ENCODE data around the gene NHSL2.

DNA sequence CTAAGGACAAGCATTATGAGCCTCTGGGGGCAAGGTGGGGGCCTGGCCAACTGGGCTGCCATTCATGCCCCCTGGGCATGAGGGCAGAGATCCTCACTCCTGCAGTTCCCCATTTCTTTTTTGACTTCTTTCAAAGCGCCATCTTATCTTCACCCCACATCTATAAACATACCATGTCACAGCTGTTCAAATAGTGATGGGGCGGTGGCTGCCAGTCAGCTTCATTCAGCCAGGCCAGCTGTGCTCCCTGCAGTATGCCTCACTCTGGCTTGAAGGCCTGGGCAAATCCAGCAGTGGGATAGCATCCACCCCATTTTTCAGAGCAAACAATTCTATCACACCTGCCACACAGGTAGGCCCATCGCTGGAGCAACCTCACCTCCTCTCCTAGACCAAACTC, 85.5 kb downstream of the NHSL2 start:
- TF ChIP-seq EZH2 (IDR thresholded peaks at IDR 0.05; ENCODE audit: low read depth, unreplicated experiment) = no peak
- no peak for TF ChIP-seq ZNF114 (CRISPR knock-in tag; IDR thresholded peaks at IDR 0.05)
- TF ChIP-seq, protein P1, sequence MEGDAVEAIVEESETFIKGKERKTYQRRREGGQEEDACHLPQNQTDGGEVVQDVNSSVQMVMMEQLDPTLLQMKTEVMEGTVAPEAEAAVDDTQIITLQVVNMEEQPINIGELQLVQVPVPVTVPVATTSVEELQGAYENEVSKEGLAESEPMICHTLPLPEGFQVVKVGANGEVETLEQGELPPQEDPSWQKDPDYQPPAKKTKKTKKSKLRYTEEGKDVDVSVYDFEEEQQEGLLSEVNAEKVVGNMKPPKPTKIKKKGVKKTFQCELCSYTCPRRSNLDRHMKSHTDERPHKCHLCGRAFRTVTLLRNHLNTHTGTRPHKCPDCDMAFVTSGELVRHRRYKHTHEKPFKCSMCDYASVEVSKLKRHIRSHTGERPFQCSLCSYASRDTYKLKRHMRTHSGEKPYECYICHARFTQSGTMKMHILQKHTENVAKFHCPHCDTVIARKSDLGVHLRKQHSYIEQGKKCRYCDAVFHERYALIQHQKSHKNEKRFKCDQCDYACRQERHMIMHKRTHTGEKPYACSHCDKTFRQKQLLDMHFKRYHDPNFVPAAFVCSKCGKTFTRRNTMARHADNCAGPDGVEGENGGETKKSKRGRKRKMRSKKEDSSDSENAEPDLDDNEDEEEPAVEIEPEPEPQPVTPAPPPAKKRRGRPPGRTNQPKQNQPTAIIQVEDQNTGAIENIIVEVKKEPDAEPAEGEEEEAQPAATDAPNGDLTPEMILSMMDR (conservative IDR thresholded peaks at IDR 0.05; ENCODE audit: low read depth in 2 of 2) = no peak
- TF ChIP-seq POLR2AphosphoS5 (IDR thresholded peaks at IDR 0.05; ENCODE audit: low read depth) = no peak
- TF ChIP-seq EZH2phosphoT487 (IDR thresholded peaks at IDR 0.05; ENCODE audit: unreplicated experiment) = no peak
- TF ChIP-seq, protein P2, sequence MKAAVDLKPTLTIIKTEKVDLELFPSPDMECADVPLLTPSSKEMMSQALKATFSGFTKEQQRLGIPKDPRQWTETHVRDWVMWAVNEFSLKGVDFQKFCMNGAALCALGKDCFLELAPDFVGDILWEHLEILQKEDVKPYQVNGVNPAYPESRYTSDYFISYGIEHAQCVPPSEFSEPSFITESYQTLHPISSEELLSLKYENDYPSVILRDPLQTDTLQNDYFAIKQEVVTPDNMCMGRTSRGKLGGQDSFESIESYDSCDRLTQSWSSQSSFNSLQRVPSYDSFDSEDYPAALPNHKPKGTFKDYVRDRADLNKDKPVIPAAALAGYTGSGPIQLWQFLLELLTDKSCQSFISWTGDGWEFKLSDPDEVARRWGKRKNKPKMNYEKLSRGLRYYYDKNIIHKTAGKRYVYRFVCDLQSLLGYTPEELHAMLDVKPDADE (IDR thresholded peaks at IDR 0.05) = no peak
- no peak for TF ChIP-seq JUNB (IDR thresholded peaks at IDR 0.05; ENCODE audit: unreplicated experiment)
- TF ChIP-seq CREB1 (CRISPR knock-in tag; IDR thresholded peaks at IDR 0.05; ENCODE audit: low read depth) = no peak
- TF ChIP-seq, protein P3, sequence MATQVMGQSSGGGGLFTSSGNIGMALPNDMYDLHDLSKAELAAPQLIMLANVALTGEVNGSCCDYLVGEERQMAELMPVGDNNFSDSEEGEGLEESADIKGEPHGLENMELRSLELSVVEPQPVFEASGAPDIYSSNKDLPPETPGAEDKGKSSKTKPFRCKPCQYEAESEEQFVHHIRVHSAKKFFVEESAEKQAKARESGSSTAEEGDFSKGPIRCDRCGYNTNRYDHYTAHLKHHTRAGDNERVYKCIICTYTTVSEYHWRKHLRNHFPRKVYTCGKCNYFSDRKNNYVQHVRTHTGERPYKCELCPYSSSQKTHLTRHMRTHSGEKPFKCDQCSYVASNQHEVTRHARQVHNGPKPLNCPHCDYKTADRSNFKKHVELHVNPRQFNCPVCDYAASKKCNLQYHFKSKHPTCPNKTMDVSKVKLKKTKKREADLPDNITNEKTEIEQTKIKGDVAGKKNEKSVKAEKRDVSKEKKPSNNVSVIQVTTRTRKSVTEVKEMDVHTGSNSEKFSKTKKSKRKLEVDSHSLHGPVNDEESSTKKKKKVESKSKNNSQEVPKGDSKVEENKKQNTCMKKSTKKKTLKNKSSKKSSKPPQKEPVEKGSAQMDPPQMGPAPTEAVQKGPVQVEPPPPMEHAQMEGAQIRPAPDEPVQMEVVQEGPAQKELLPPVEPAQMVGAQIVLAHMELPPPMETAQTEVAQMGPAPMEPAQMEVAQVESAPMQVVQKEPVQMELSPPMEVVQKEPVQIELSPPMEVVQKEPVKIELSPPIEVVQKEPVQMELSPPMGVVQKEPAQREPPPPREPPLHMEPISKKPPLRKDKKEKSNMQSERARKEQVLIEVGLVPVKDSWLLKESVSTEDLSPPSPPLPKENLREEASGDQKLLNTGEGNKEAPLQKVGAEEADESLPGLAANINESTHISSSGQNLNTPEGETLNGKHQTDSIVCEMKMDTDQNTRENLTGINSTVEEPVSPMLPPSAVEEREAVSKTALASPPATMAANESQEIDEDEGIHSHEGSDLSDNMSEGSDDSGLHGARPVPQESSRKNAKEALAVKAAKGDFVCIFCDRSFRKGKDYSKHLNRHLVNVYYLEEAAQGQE (IDR thresholded peaks at IDR 0.05; ENCODE audit: unreplicated experiment) = no peak
- no peak for TF ChIP-seq STAT1 (IDR thresholded peaks at IDR 0.05; ENCODE audit: unreplicated experiment)
- no peak for TF ChIP-seq NANOG (IDR thresholded peaks at IDR 0.05; ENCODE audit: borderline replicate concordance)
- TF ChIP-seq, protein P4, sequence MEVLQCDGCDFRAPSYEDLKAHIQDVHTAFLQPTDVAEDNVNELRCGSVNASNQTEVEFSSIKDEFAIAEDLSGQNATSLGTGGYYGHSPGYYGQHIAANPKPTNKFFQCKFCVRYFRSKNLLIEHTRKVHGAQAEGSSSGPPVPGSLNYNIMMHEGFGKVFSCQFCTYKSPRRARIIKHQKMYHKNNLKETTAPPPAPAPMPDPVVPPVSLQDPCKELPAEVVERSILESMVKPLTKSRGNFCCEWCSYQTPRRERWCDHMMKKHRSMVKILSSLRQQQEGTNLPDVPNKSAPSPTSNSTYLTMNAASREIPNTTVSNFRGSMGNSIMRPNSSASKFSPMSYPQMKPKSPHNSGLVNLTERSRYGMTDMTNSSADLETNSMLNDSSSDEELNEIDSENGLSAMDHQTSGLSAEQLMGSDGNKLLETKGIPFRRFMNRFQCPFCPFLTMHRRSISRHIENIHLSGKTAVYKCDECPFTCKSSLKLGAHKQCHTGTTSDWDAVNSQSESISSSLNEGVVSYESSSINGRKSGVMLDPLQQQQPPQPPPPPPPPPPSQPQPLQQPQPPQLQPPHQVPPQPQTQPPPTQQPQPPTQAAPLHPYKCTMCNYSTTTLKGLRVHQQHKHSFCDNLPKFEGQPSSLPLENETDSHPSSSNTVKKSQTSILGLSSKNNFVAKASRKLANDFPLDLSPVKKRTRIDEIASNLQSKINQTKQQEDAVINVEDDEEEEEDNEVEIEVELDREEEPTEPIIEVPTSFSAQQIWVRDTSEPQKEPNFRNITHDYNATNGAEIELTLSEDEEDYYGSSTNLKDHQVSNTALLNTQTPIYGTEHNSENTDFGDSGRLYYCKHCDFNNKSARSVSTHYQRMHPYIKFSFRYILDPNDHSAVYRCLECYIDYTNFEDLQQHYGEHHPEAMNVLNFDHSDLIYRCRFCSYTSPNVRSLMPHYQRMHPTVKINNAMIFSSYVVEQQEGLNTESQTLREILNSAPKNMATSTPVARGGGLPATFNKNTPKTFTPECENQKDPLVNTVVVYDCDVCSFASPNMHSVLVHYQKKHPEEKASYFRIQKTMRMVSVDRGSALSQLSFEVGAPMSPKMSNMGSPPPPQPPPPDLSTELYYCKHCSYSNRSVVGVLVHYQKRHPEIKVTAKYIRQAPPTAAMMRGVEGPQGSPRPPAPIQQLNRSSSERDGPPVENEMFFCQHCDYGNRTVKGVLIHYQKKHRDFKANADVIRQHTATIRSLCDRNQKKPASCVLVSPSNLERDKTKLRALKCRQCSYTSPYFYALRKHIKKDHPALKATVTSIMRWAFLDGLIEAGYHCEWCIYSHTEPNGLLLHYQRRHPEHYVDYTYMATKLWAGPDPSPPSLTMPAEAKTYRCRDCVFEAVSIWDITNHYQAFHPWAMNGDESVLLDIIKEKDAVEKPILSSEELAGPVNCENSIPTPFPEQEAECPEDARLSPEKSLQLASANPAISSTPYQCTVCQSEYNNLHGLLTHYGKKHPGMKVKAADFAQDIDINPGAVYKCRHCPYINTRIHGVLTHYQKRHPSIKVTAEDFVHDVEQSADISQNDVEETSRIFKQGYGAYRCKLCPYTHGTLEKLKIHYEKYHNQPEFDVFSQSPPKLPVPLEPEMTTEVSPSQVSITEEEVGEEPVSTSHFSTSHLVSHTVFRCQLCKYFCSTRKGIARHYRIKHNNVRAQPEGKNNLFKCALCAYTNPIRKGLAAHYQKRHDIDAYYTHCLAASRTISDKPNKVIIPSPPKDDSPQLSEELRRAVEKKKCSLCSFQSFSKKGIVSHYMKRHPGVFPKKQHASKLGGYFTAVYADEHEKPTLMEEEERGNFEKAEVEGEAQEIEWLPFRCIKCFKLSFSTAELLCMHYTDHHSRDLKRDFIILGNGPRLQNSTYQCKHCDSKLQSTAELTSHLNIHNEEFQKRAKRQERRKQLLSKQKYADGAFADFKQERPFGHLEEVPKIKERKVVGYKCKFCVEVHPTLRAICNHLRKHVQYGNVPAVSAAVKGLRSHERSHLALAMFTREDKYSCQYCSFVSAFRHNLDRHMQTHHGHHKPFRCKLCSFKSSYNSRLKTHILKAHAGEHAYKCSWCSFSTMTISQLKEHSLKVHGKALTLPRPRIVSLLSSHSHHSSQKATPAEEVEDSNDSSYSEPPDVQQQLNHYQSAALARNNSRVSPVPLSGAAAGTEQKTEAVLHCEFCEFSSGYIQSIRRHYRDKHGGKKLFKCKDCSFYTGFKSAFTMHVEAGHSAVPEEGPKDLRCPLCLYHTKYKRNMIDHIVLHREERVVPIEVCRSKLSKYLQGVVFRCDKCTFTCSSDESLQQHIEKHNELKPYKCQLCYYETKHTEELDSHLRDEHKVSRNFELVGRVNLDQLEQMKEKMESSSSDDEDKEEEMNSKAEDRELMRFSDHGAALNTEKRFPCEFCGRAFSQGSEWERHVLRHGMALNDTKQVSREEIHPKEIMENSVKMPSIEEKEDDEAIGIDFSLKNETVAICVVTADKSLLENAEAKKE (CRISPR knock-in tag; IDR thresholded peaks at IDR 0.05) = no peak
- TF ChIP-seq ZNF331 (CRISPR knock-in tag; IDR thresholded peaks at IDR 0.05; ENCODE audit: low read depth) = no peak

Measured in GM23338 (cell line).